ENCODE measurements around the gene ITPR2. TPM values are rescaled to one million over a fixed set of nuclear protein-coding genes. Genes with fewer than 3 reads are reported as not detected.
"Not testable (repeated sequence)": the region's sequence is repeated elsewhere in the genome, so short reads cannot be mapped to it uniquely, and the experiment has no call there.

ITPR2 gene
- total RNA-seq, 4 donors from 2014 or later, result 32.6 to 49.8 (median 39.9) TPM

DNA sequence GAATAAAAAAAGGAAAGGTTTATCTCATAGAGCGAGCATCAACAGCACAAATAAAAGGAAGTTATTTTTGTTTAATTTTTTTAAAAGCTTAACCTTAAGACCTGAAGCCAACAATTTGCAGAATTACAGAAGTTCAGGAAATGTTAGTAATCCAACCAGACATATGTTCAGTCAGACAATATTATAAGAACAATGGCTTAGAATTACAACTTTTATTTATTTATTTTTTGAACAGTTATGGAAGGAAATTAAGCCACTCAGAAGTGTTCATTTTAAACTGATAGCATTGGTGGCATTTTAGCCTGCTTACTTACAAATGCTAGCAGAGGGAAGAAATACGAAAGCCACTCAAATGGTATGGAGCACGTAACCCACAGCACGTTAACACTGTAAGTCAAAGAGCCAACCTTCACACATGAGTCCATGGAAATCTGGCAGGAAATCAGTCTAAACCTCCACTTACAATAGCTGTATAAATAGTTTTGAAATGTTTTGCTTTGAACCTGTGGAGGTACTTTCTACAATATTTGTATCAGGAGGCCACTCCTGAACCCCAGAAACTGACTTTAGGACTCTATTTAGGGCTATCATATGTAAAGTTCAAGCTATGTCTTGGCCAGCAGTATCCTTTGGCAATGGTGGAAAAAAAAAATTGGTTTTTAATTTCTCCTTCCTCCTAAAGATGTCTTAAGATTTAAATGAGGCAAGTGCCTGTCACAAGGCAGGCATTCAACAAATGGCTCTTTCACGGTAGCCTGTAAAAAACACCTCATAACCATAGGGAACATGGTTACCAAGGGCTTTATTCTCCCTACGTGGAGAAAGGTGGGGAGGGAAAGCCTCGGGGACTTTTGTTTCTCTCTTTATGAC, 102.3 kb downstream of the ITPR2 start:
- WGBS, 2 donors, result 81 to 84% methylated on average over 7 of the region's 7 CpGs
- TF ChIP-seq, protein P1, sequence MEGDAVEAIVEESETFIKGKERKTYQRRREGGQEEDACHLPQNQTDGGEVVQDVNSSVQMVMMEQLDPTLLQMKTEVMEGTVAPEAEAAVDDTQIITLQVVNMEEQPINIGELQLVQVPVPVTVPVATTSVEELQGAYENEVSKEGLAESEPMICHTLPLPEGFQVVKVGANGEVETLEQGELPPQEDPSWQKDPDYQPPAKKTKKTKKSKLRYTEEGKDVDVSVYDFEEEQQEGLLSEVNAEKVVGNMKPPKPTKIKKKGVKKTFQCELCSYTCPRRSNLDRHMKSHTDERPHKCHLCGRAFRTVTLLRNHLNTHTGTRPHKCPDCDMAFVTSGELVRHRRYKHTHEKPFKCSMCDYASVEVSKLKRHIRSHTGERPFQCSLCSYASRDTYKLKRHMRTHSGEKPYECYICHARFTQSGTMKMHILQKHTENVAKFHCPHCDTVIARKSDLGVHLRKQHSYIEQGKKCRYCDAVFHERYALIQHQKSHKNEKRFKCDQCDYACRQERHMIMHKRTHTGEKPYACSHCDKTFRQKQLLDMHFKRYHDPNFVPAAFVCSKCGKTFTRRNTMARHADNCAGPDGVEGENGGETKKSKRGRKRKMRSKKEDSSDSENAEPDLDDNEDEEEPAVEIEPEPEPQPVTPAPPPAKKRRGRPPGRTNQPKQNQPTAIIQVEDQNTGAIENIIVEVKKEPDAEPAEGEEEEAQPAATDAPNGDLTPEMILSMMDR (IDR thresholded peaks at IDR 0.05), result no peak
- no peak for TF ChIP-seq POLR2A (IDR thresholded peaks at IDR 0.05)
- TF ChIP-seq EP300 (IDR thresholded peaks at IDR 0.05), result no peak
- H3K27ac ChIP-seq, result no peak overlapping the region

GRCh38 chr12:26729137-26729671, 103.8 kb downstream of the ITPR2 start:
- H3K27ac ChIP-seq; DNase-seq (ENCODE audit: low spot score in 2 of 2); H3K36me3 ChIP-seq; H3K27me3 ChIP-seq; H3K9me3 ChIP-seq; H3K4me3 ChIP-seq: not testable (repeated sequence)
- peaks cover 0 to 39% (median 7%) of the 10 kb centered on the region in 4 donors for H3K4me1 ChIP-seq
- WGBS, 2 donors, result 83 to 89% methylated on average over 1 of the region's 1 CpG

More for the DNA sequence above, 102.3 kb downstream of the ITPR2 start:
- Histone ChIP-seq H3K4me3 (no peak overlapping the region), H3K36me3 (no peaks in the 10 kb centered on the region), H3K27me3 (no peaks in the 10 kb centered on the region), H3K9me3 (no peaks in the 10 kb centered on the region), H3K4me1 (peaks cover 0 to 36% (median 6%) of the 10 kb centered on the region in 4 donors)
- DNase-seq (ENCODE audit: low spot score in 2 of 2), result no peak

DNA sequence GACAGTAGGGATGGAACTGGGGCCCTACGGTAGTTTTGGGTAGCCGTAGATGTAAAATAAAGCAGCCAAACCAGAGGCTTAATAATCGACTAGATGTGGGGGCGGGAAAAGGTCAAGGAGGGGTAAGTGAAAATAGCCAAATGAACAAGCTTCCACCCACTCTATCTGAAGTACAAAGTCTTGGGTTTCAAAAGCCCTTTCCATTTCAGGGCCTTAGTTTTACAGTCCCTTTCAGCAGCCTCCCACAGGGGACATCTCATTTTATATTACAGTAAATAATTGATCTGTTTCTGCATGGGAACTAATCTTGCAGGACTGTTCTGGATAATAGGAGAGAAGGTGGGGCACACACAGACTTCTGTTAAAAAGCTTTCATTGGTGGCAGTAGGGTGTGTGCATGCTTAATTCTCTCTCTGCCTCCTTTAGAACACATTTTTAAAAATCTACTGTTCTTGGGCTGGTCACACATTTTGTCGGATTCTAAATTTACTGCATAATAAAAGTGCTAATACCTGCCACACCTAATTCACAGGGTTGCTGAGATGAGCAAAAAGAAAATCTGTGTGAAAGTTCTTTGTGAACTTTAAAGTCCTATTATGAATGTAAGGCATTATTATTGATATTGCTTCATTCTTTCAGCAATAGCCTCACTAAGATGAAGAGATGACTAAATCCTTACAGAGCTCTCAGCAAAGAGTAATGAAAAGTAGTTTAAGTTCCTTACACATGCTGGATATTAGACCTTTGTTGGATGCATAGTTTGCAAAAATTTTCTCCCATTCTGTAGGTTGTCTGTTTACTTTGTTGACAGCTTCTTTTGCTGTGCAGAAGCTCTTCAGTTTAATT, 104.6 kb downstream of the ITPR2 start:
- Histone ChIP-seq H3K27me3 (no peaks in the 10 kb centered on the region), H3K27ac (no peak overlapping the region), H3K4me1 (peaks cover 0 to 40% (median 7%) of the 10 kb centered on the region in 4 donors), H3K9me3 (no peaks in the 10 kb centered on the region), H3K36me3 (no peaks in the 10 kb centered on the region), H3K4me3 (no peak overlapping the region)
- TF ChIP-seq, protein P1 (IDR thresholded peaks at IDR 0.05), result no peak
- no peak for TF ChIP-seq POLR2A (IDR thresholded peaks at IDR 0.05)
- TF ChIP-seq EP300 (IDR thresholded peaks at IDR 0.05), result no peak
- DNase-seq (ENCODE audit: low spot score in 2 of 2), result no peak
- WGBS, 2 donors, result 48 to 58% methylated on average over 5 of the region's 5 CpGs

DNA sequence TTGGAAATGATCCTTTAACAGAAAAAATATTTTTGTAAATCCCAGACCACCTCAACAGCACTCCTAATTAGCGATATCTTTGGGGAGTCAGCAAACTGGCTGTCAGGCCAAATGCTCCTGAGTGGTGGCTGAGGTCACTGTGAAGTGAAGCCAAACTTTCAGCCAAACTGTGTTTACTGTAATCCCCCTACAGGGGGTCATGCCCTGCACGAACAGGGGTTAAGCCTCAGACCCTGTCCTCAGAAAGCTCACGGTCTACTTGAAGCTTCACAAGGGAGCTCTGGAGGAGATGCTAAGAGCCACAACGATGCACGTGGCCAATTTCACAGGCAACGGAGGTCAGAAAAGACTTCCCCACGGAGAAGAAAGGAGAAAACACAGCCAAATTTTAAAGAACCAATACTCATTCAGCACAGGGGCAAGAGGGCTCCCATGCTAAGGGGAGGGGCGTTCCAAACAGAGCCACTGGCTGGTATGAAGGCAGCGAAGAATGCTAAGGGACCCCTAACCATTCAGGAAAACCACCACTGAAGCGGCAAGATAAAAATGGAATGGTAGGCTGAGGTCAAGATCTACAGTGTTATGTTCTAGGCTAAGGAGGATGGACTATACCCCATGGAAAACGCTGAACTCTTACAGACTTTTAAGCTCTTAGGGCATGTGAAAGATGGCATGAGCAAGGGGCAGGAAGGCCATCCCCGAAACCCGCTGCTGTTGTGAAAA, 105.4 kb downstream of the ITPR2 start:
- 79 to 88% methylated on average over 13 of the region's 13 CpGs for WGBS, 2 donors
- no peak for DNase-seq (ENCODE audit: low spot score in 2 of 2)
- Histone ChIP-seq H3K27me3 (no peaks in the 10 kb centered on the region), H3K36me3 (no peaks in the 10 kb centered on the region), H3K27ac (no peak overlapping the region), H3K4me1 (peaks cover 0 to 38% (median 7%) of the 10 kb centered on the region in 4 donors), H3K9me3 (no peaks in the 10 kb centered on the region), H3K4me3 (no peak overlapping the region)
- TF ChIP-seq EP300 (IDR thresholded peaks at IDR 0.05) (no peak), POLR2A (IDR thresholded peaks at IDR 0.05) (no peak)
- TF ChIP-seq, protein P1 (IDR thresholded peaks at IDR 0.05), result no peak

GRCh38 chr12:26726956-26727355, 106.0 kb downstream of the ITPR2 start:
- TF ChIP-seq POLR2A (IDR thresholded peaks at IDR 0.05), result no peak
- TF ChIP-seq, protein P1 (IDR thresholded peaks at IDR 0.05), result no peak
- TF ChIP-seq EP300 (IDR thresholded peaks at IDR 0.05), result no peak
- H3K4me1 ChIP-seq, result peaks cover 0 to 35% (median 5%) of the 10 kb centered on the region in 4 donors
- no peaks in the 10 kb centered on the region for H3K36me3 ChIP-seq
- H3K9me3 ChIP-seq, result no peaks in the 10 kb centered on the region
- no peak for DNase-seq (ENCODE audit: low spot score in 2 of 2)
- H3K27ac ChIP-seq, result no peak overlapping the region
- H3K27me3 ChIP-seq, result no peaks in the 10 kb centered on the region
- H3K4me3 ChIP-seq, result no peak overlapping the region
- WGBS, 2 donors, result 48 to 58% methylated on average over 2 of the region's 2 CpGs

All from tibial nerve (tissue), 4 donors.